Kidney (tissue), 14 donors: ENCODE measurements around the gene NLGN1. TPM values are rescaled to one million over a fixed set of nuclear protein-coding genes. Genes with fewer than 3 reads are reported as not detected.

ENCODE experiments used
- DNase-seq, 5 donors: peaks; one replicate each; pipeline ENCODE4 v3.0.0-alpha.2; 2013 to 2020
- FAIRE-seq: peaks from 2 replicates; lab custom pipeline; 2012; peaks lifted over from hg19 to GRCh38; lab: Jason Lieb, UNC
- H3K27ac ChIP-seq, 2 donors: one replicate each; pipeline ENCODE4 v1.7.0; 2013; ENCODE audit warnings: low read depth in 2 of 2, low read length in 2 of 2, inconsistent platforms in 1 of 2
- H3K27me3 ChIP-seq: one replicate; pipeline ENCODE4 v1.7.1; 2013; ENCODE audit warnings: low read length, inconsistent platforms; ENCODE audit not compliant: control insufficient read depth, insufficient read depth
- H3K36me3 ChIP-seq, 3 donors: one replicate each; pipeline versions ENCODE4 v1.7.0 to v1.7.1; 2013; ENCODE audit warnings: low read length in 3 of 3, control low read depth in 1 of 3, inconsistent platforms in 1 of 3; ENCODE audit not compliant: insufficient read depth in 3 of 3, control insufficient read depth in 2 of 3
- H3K4me1 ChIP-seq, 3 donors: one replicate each; pipeline versions ENCODE4 v1.7.0 to v1.7.1; 2013; ENCODE audit warnings: low read length in 3 of 3, inconsistent platforms in 1 of 3, low read depth in 1 of 3; ENCODE audit not compliant: control insufficient read depth in 2 of 3, insufficient read depth in 2 of 3
- H3K4me3 ChIP-seq, 3 donors: one replicate each; pipeline versions ENCODE4 v1.7.0 to v1.8.1; 2013; ENCODE audit warnings: low read length in 3 of 3, control low read depth in 1 of 3, inconsistent platforms in 1 of 3
- H3K9ac ChIP-seq, 3 donors: one replicate each; pipeline versions ENCODE4 v1.7.0 to v1.7.1; 2013; ENCODE audit warnings: low read length in 3 of 3, control low read depth in 1 of 3, inconsistent platforms in 1 of 3
- H3K9me3 ChIP-seq, 3 donors: one replicate each; pipeline versions ENCODE4 v1.7.0 to v1.7.1; 2013; ENCODE audit warnings: low read length in 3 of 3, control low read depth in 1 of 3, inconsistent platforms in 1 of 3; ENCODE audit not compliant: control insufficient read depth in 2 of 3, insufficient read depth in 1 of 3
- intact Hi-C: fragments of 100-400 bp; cut with DNase I; formaldehyde crosslinking; loops from one replicate; pipeline ENCODE4 v1.11.1; 2022
- polyA plus RNA-seq: library from polyadenylated mRNA; stranded (reverse); fragments of 350-450 nt; fragmentation: Illumina TruSeq; extraction: RNeasy Lipid Tissue Mini Kit (QIAGEN cat#74804); gene quantifications from one replicate; pipeline ENCODE4 v1.2.3, GENCODE V29; 2014; ENCODE audit warnings: low read depth, low replicate concordance; ENCODE audit not compliant: insufficient read depth
- total RNA-seq: library from RNA; stranded (reverse); fragmentation: NEBNext Ultra II Directional; extraction: Animal tissue kit (Norgen Biotek cat#: 25700); gene quantifications from one replicate; pipeline ENCODE4 v1.2.1, GENCODE V29; 2021
- TF ChIP-seq, protein P1 (sequence below): IDR thresholded peaks from 3 replicates; pipeline ENCODE4 v1.5.1; 2012; ENCODE audit warnings: mild to moderate bottlenecking, moderate library complexity, borderline replicate concordance; ENCODE audit not compliant: insufficient read depth; ENCODE audit errors: extremely low read depth
- donor health status: control.
- donor health status: control.
- donor health status: control.
- donor health status: control.
- donor health status: control.
- donor health status: DM: yes; HTN: yes; CAD: no.
- donor health status: Normal renal cell carcinoma (clear cell type).

Gene NLGN1
- total and polyA plus RNA-seq, 2 donors from 2014 or later = 0.49 to 19.4 TPM

DNA sequence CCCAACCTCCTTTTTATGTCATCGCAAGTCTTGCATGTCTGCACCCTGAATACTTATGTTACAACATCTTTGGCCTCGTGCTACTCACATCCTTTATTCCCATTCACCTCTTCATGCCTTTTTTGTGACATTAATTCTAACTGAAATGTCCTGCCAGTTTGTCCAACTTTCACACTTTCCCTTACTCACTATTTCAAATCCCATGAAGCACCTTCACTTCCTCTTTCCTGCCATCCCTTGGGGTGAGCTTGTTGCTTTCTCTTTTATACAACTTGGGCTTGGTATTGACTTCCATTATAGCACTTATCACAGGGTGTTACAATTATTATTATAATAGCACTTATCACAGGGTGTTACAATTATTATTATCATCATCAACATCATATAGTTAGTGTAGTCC lies 496.3 kb downstream of the NLGN1 start:
- FAIRE-seq (no peak), DNase-seq (no peak)
- Histone ChIP-seq H3K27me3 (no peaks in the 10 kb centered on the region), H3K27ac (no peak overlapping the region), H3K9ac (no peak overlapping the region), H3K4me3 (no peak overlapping the region), H3K36me3 (no peaks in the 10 kb centered on the region), H3K9me3 (no peaks in the 10 kb centered on the region), H3K4me1 (no peaks in the 10 kb centered on the region)
- intact Hi-C loops = no loop called here
- TF ChIP-seq, protein P1, sequence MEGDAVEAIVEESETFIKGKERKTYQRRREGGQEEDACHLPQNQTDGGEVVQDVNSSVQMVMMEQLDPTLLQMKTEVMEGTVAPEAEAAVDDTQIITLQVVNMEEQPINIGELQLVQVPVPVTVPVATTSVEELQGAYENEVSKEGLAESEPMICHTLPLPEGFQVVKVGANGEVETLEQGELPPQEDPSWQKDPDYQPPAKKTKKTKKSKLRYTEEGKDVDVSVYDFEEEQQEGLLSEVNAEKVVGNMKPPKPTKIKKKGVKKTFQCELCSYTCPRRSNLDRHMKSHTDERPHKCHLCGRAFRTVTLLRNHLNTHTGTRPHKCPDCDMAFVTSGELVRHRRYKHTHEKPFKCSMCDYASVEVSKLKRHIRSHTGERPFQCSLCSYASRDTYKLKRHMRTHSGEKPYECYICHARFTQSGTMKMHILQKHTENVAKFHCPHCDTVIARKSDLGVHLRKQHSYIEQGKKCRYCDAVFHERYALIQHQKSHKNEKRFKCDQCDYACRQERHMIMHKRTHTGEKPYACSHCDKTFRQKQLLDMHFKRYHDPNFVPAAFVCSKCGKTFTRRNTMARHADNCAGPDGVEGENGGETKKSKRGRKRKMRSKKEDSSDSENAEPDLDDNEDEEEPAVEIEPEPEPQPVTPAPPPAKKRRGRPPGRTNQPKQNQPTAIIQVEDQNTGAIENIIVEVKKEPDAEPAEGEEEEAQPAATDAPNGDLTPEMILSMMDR = no peak

DNA sequence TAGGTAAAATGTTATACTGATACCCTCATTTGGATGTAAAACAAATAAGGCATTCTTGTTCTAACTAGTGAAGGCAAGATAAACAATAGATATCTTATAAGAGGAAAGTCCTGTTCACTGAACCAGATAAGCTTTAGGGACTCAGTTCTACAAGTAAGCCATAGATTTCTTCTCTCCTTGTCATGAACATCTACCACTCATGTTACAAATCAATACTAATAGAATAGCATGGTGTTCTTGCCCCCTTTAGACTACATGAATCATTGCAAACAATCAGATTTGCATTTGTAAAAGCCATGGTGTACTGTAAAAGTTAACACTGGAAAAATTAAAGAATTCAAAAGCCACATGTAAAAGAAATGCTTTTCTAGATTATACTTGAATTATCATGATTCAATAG lies 500.1 kb downstream of the NLGN1 start:
- DNase-seq (no peak), FAIRE-seq (no peak)
- TF ChIP-seq, protein P1 = no peak
- Histone ChIP-seq H3K36me3 (no peaks in the 10 kb centered on the region), H3K27ac (no peak overlapping the region), H3K4me3 (no peak overlapping the region), H3K9ac (no peak overlapping the region), H3K4me1 (no peaks in the 10 kb centered on the region), H3K27me3 (no peaks in the 10 kb centered on the region), H3K9me3 (no peaks in the 10 kb centered on the region)
- intact Hi-C loops = no loop called here

DNA sequence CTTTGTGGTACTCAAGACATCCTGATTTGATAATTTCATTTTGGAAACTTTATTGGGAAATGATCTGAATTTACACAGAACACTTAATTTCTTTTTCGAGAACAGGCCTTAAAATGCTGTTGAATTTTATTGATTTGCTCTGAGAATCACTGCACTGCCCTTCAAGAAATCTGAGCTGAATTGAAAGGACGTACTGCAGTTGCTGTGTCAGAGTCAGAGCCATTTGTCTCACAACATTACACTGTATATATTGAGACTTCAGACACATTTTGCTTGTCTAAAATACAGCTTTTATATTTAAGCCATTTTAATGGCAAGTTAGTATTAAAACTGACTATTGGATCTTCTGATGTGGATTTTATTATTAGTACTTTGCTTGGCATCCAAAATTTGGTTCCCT lies 504.1 kb downstream of the NLGN1 start:
- H3K9me3 ChIP-seq = no peaks in the 10 kb centered on the region
- no peak for FAIRE-seq
- H3K4me3 ChIP-seq = no peak overlapping the region
- H3K9ac ChIP-seq = no peak overlapping the region
- H3K27ac ChIP-seq = no peak overlapping the region
- no peaks in the 10 kb centered on the region for H3K4me1 ChIP-seq
- TF ChIP-seq, protein P1 = no peak
- no peaks in the 10 kb centered on the region for H3K27me3 ChIP-seq
- DNase-seq = no peak
- intact Hi-C loops = no loop called here
- H3K36me3 ChIP-seq = no peaks in the 10 kb centered on the region

DNA sequence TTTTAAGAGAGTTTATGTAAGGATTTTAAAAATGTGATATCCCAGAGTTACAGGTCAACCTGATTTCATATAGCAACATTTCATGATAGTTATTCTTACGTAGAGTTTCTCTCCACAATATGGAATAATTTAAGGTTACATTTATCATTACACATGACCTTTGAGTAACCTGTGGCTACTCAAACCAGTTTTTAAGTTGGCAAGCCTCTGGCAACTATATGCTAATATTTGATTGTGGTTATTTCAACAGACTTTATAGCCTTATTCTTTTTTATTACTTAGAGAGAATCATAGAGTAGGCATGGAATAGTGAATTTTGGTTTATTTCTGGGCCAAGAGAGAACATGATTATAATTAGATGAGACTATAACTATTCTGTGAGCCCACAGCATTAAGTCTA lies 504.9 kb downstream of the NLGN1 start:
- Histone ChIP-seq H3K4me1 (no peaks in the 10 kb centered on the region), H3K4me3 (no peak overlapping the region), H3K27me3 (no peaks in the 10 kb centered on the region), H3K9me3 (no peaks in the 10 kb centered on the region), H3K9ac (no peak overlapping the region), H3K27ac (no peak overlapping the region), H3K36me3 (no peaks in the 10 kb centered on the region)
- DNase-seq = no peak
- TF ChIP-seq, protein P1 = no peak
- intact Hi-C loops = no loop called here
- FAIRE-seq = no peak
